Common myeloid progenitor, CD34-positive (primary cell): Measurements from ENCODE around the gene PBXIP1.

Experiments used
- CTCF ChIA-PET: fragments of 350-600 bp; sonication (Branson Sonifier 250); formaldehyde crosslinking; loops from one replicate; lab custom pipeline; 2021; ENCODE audit warnings: antibody characterized with exemption; lab: Charles Lee
- POLR2A ChIA-PET: fragments of 350-600 bp; sonication (Branson Sonifier 250); formaldehyde crosslinking; loops from one replicate; lab custom pipeline; 2021; ENCODE audit warnings: antibody characterized with exemption; lab: Charles Lee
- DNase-seq, 3 donors: peaks; one replicate each; pipeline versions ENCODE4 v3.0.0 to v3.0.0-alpha.2; 2013
- H3K27ac ChIP-seq, 2 experiments: 1 replicate in 1 of 2; 2 replicates in 1 of 2; pipeline ENCODE4 v1.7.0; 2013; ENCODE audit warnings: inconsistent platforms in 2 of 2, low read length in 2 of 2, mild to moderate bottlenecking in 2 of 2, low read depth in 1 of 2, moderate library complexity in 1 of 2; ENCODE audit not compliant: severe bottlenecking in 2 of 2, insufficient read depth in 1 of 2, poor library complexity in 1 of 2
- H3K27me3 ChIP-seq, 5 experiments: replicated peaks in 2 of 5; 1 replicate in 3 of 5; 2 replicates in 2 of 5; pipeline versions ENCODE4 v1.6.1 to v1.7.0; 2013; ENCODE audit warnings: low read length in 4 of 5, mild to moderate bottlenecking in 2 of 5, moderate library complexity in 2 of 5, inconsistent platforms in 1 of 5; ENCODE audit not compliant: insufficient read depth in 5 of 5, control insufficient read depth in 4 of 5
- H3K36me3 ChIP-seq, 4 experiments: 1 replicate in 2 of 4; 2 replicates in 2 of 4; pipeline versions ENCODE4 v1.6.1 to v1.7.0; 2013; ENCODE audit warnings: low read length in 3 of 4, control low read depth in 1 of 4, mild to moderate bottlenecking in 1 of 4; ENCODE audit not compliant: control insufficient read depth in 4 of 4, insufficient read depth in 4 of 4
- H3K4me1 ChIP-seq, 4 experiments: 1 replicate in 3 of 4; 2 replicates in 1 of 4; pipeline versions ENCODE4 v1.6.1 to v1.7.1; 2013; ENCODE audit warnings: low read length in 3 of 4, mild to moderate bottlenecking in 3 of 4, control low read depth in 1 of 4, inconsistent platforms in 1 of 4, moderate library complexity in 1 of 4; ENCODE audit not compliant: control insufficient read depth in 4 of 4, insufficient read depth in 4 of 4; ENCODE audit errors: control extremely low read depth in 1 of 4
- H3K4me3 ChIP-seq, 7 experiments: 1 replicate in 4 of 7; 2 replicates in 3 of 7; pipeline versions ENCODE4 v1.5.1 to v1.7.0; 2013; ENCODE audit warnings: mild to moderate bottlenecking in 7 of 7, low read length in 6 of 7, moderate library complexity in 6 of 7, inconsistent platforms in 2 of 7, low read depth in 2 of 7, control low read depth in 1 of 7; ENCODE audit not compliant: insufficient read depth in 4 of 7, control insufficient read depth in 1 of 7; ENCODE audit errors: extremely low read depth in 1 of 7
- H3K9me3 ChIP-seq, 5 experiments: 1 replicate in 4 of 5; 2 replicates in 1 of 5; pipeline versions ENCODE4 v1.6.1 to v1.7.1; 2013; ENCODE audit warnings: low read length in 4 of 5, mild to moderate bottlenecking in 2 of 5, inconsistent platforms in 1 of 5, low read depth in 1 of 5, moderate library complexity in 1 of 5; ENCODE audit not compliant: control insufficient read depth in 4 of 5, insufficient read depth in 2 of 5; ENCODE audit errors: control extremely low read depth in 1 of 5
- WGBS: methylation state at CpG from one replicate; pipeline ENCODE4 v1.1.5; 2013; ENCODE audit not compliant: insufficient coverage; 5-methylcytosine and 5-hydroxymethylcytosine counted together

The PBXIP1 gene

GRCh38 chr1:155002464-155003226 is 46.7 kb upstream of the PBXIP1 start, which contains the start of gene ZBTB7B:
Gene ZBTB7B (plus strand): TSS chr1:155002802. CDS start chr1:155014661, 11,859 bp downstream.
- H3K27me3 ChIP-seq = no peaks in the 10 kb centered on the region
- no peak for DNase-seq
- no peaks in the 10 kb centered on the region for H3K9me3 ChIP-seq
- H3K4me1 ChIP-seq = peaks cover 14 to 90% (median 88%) of the 10 kb centered on the region in 4 experiments
- POLR2A ChIA-PET = interaction anchor here (1.0 to 1.2 kb wide), 2 partner anchors 9 to 14 kb away, joined by 3 to 4 read pairs; no protein-coding TSS in a partner anchor
- WGBS = 0% methylated on average over 20 of the region's 35 CpGs
- peak within 1 kb of the TSS; percentile 73 to 95 (median 86) for H3K4me3 ChIP-seq
- CTCF ChIA-PET = interaction anchor here (0.7 to 14.0 kb wide), 5 partner anchors 14 to 47 kb away, joined by 3 to 320 read pairs (median 4); partner anchors contain the start of genes CKS1B, FLAD1, PBXIP1 and PYGO2
- peak within 1 kb of the TSS; percentile 40 to 83 for H3K27ac ChIP-seq
- H3K36me3 ChIP-seq = no peaks in the 10 kb centered on the region

DNA sequence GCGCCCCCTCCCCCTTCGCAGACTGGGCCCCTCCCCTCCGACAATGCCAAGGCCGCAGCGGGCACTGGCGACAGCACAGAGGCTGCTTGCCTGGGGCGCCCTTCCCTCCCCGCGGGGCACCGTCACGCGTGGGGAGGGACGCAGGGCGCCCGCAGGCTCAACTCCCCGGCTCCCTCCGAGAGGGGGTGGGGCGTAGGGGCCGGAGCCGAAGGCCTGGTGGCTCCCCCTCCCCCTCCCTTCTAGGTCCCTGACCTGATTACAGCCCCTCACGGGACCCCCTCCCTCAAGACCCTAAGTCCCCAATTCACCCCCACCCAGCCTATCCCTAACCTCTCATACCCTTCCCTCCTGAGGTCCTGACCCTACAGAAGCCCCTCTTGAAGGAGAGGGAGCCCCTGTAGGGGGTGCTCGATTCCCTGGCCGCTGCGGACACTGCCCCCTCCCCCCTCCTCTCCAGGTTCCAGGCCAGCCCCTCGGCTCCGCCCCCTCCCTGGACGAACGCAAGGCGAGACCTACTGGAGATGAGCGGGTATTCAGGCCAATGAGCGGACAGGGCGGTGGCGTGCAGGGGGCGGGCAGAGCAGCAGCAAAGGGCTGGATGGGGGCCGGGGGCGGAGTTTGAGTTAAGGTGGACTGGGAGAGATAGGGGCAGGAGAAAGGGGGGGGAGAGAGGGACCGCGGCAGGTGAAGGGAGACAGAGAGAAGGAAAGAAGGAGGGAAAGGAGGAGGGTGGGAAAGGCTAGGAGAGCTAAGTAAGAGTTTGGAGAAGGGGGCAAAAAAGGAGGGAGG is 46.0 kb upstream of the PBXIP1 start:
- POLR2A ChIA-PET = interaction anchor here (0.8 to 1.0 kb wide), 3 partner anchors 15 to 42 kb away, joined by 3 to 4 read pairs (median 3); no protein-coding TSS in a partner anchor

DNA sequence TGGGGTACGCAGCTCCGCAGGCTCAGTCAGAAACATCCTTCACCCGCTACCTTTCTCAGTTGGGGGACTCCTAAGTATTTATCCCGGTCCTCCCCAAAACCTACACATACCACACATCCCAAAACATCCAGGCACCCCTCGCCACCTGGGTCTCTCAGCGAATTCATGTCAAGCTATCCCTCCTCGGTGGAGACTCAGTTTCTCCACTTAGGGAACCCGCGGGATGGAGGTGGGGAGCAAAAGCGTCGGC is 45.5 kb upstream of the PBXIP1 start:
- ChIA-PET CTCF (interaction anchor here (0.8 to 14.0 kb wide), 6 partner anchors 8 to 70 kb away, joined by 3 to 320 read pairs (median 26); partner anchors contain the start of genes CKS1B, FLAD1, LENEP and PBXIP1), POLR2A (interaction anchor here (0.8 kb wide), 2 partner anchors 40 to 41 kb away, joined by 3 read pairs; no protein-coding TSS in a partner anchor)
- DNase-seq = no peak
- Histone ChIP-seq H3K36me3 (no peaks in the 10 kb centered on the region), H3K27ac (peak overlapping the region; percentile 54 to 83), H3K4me1 (peaks cover 11 to 90% (median 86%) of the 10 kb centered on the region in 4 experiments), H3K4me3 (peak overlapping the region; percentile 39 to 95 (median 72)), H3K9me3 (no peaks in the 10 kb centered on the region), H3K27me3 (no peaks in the 10 kb centered on the region)
- 3% methylated on average over 6 of the region's 11 CpGs for WGBS

More for the DNA sequence above, 46.0 kb upstream of the PBXIP1 start:
- CTCF ChIA-PET = interaction anchor here (0.7 to 14.0 kb wide), 7 partner anchors 15 to 70 kb away, joined by 3 to 320 read pairs (median 4); partner anchors contain the start of genes CKS1B, FLAD1, PBXIP1 and PYGO2
- Histone ChIP-seq H3K4me3 (peak overlapping the region; percentile 39 to 95 (median 72)), H3K9me3 (no peaks in the 10 kb centered on the region), H3K27ac (peak overlapping the region in 1 of 2 experiments; percentile 83), H3K36me3 (no peaks in the 10 kb centered on the region), H3K4me1 (peaks cover 11 to 90% (median 88%) of the 10 kb centered on the region in 4 experiments), H3K27me3 (no peaks in the 10 kb centered on the region)
- 0% methylated on average over 29 of the region's 38 CpGs for WGBS
- DNase-seq = peak; percentile 96 to 98 (median 98)

DNA sequence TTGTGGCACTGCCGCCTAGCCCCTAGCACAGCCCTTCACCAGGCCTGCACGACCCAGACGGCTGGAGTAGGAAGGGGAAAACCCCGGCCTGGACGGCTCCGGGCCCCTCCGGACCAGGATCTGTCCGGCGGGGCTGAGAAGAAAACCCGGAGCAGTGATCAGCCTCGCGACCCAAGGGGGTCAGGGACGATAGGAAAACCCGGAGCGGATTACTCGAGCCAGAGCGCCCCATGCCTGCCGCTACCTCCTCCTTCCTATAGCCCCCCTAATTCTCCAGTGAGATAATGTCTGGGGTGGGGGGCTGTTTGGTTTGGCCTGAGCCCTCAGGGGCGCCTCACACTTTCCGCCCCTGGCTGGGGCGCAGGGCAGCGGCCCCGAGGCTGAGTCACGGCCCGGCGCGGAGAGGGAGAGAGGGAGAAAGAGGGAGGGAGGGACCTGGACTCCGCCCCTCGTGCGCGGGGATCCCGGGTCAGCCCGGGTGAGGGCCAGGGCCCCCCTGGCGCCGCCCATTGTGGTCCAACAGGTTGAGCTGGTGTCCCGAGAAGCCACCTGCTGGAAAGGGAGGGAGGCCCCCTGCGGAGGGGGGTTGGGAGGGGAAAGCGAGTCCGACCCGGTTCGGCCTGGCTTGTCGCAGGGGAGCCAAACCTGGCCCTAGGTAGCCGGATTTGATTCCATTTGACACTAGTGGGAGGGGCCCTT is 45.0 kb upstream of the PBXIP1 start:
- Histone ChIP-seq H3K27ac (peak overlapping the region; percentile 54 to 83), H3K4me1 (peaks cover 15 to 90% (median 86%) of the 10 kb centered on the region in 4 experiments), H3K4me3 (peak overlapping the region; percentile 54 to 95 (median 72)), H3K36me3 (no peaks in the 10 kb centered on the region), H3K27me3 (no peaks in the 10 kb centered on the region), H3K9me3 (no peaks in the 10 kb centered on the region)
- CTCF ChIA-PET = interaction anchor here (0.8 to 14.0 kb wide), 6 partner anchors 8 to 71 kb away, joined by 3 to 320 read pairs (median 26); partner anchors contain the start of genes CKS1B, FLAD1, LENEP and PBXIP1
- POLR2A ChIA-PET = interaction anchor here (0.6 to 0.8 kb wide), 3 partner anchors 28 to 41 kb away, joined by 3 read pairs; no protein-coding TSS in a partner anchor
- DNase-seq = peak; percentile 84 to 92 (median 87)
- WGBS = under 1% methylated on average over 35 of the region's 43 CpGs

DNA sequence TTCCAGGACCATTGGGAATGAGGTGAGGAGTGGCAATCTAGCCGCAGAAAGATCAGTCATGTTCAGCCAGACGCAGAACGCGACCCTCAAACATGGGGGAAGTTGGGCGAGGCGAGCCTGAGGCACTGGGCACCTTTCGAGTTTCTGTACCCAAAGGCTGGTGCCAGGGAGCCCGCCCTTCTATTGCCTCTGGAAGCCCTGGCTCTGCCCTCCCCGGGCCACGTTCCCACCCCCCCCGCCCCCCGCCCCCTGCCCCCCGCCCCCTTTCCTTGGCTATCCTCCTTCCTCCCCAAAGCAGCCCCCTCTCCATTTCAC is 44.5 kb upstream of the PBXIP1 start:
- Histone ChIP-seq H3K4me1 (peaks cover 15 to 88% (median 84%) of the 10 kb centered on the region in 4 experiments), H3K4me3 (peak overlapping the region; percentile 54 to 95 (median 72)), H3K9me3 (no peaks in the 10 kb centered on the region), H3K27ac (peak overlapping the region in 1 of 2 experiments; percentile 83), H3K27me3 (no peaks in the 10 kb centered on the region), H3K36me3 (no peaks in the 10 kb centered on the region)
- WGBS = 0% methylated on average over 7 of the region's 13 CpGs
- ChIA-PET CTCF (interaction anchor here (0.8 to 14.0 kb wide), 8 partner anchors 17 to 81 kb away, joined by 3 to 320 read pairs (median 6); partner anchors contain the start of genes CKS1B, FLAD1, PBXIP1 and PYGO2), POLR2A (interaction anchor here (0.6 to 1.8 kb wide), 3 partner anchors 12 to 28 kb away, joined by 3 to 6 read pairs (median 4); no protein-coding TSS in a partner anchor)
- DNase-seq = peak in 2 of 3 donors; percentile 65 to 74
